Measurements from ENCODE around the gene WDR27.

- no peak for TF ChIP-seq CTCF (IDR thresholded peaks at IDR 0.05; ENCODE audit: low read depth, low read length)
- no peak for TF ChIP-seq POLR2A (IDR thresholded peaks at IDR 0.05; ENCODE audit: extremely low read depth, insufficient read length)
- TF ChIP-seq MYC (IDR thresholded peaks at IDR 0.05; ENCODE audit: low read depth, low read length): no peak
These were observed 142.9 kb downstream of the WDR27 start for GRCh38 chr6:169558774-169559441.
